Measurements from ENCODE around the gene TAF5L.

GRCh38 chr1:229607370-229607769 lies 18.6 kb downstream of the TAF5L start:
- no peak for TF ChIP-seq CTCF (conservative IDR thresholded peaks at IDR 0.05; ENCODE audit: low read depth in 2 of 2)
- TF ChIP-seq EZH2 (IDR thresholded peaks at IDR 0.05; ENCODE audit: low read depth, unreplicated experiment): no peak
- TF ChIP-seq REST (IDR thresholded peaks at IDR 0.05; ENCODE audit: unreplicated experiment): no peak
- no peak for TF ChIP-seq JUNB (IDR thresholded peaks at IDR 0.05; ENCODE audit: unreplicated experiment)
- TF ChIP-seq NANOG (IDR thresholded peaks at IDR 0.05; ENCODE audit: borderline replicate concordance): no peak
- no peak for TF ChIP-seq POLR2AphosphoS5 (IDR thresholded peaks at IDR 0.05; ENCODE audit: low read depth)

All from GM23338 (cell line).